Osteoblast (primary cell): ENCODE data around the gene MYBPH. TPM values are rescaled to one million over a fixed set of nuclear protein-coding genes. Genes with fewer than 3 reads are reported as not detected.

ENCODE experiments used
- DNase-seq: peaks from one replicate; pipeline ENCODE4 v3.0.0; 2011; ENCODE audit warnings: low spot score, mixed read lengths; ENCODE audit not compliant: insufficient read length; ENCODE audit errors: missing footprints
- H2AFZ ChIP-seq: 2 replicates; pipeline ENCODE4 v1.6.0; 2011; ENCODE audit warnings: mild to moderate bottlenecking, low read length
- H3K27ac ChIP-seq: 2 replicates; pipeline ENCODE4 v1.5.1; 2011; ENCODE audit warnings: mild to moderate bottlenecking, low read depth, low read length, moderate library complexity
- H3K27me3 ChIP-seq: 2 replicates; pipeline ENCODE4 v1.6.0; 2012; ENCODE audit warnings: mild to moderate bottlenecking, control low read depth, inconsistent platforms, low read length, moderate library complexity; ENCODE audit not compliant: insufficient read depth
- H3K36me3 ChIP-seq: 2 replicates; pipeline ENCODE4 v1.5.1; 2011; ENCODE audit warnings: mild to moderate bottlenecking, low read length, control low read depth, moderate library complexity; ENCODE audit not compliant: insufficient read depth
- H3K4me1 ChIP-seq: 2 replicates; pipeline ENCODE4 v1.5.1; 2011; ENCODE audit warnings: mild to moderate bottlenecking, low read length, control low read depth, moderate library complexity; ENCODE audit not compliant: insufficient read depth
- H3K4me2 ChIP-seq: 2 replicates; pipeline ENCODE4 v1.6.0; 2011; ENCODE audit warnings: mild to moderate bottlenecking, low read length; ENCODE audit not compliant: insufficient read depth
- H3K4me3 ChIP-seq: fragments of 200-600 bp; sonication (generic); 3 replicates; pipeline ENCODE4 v1.5.1; 2012; ENCODE audit warnings: mild to moderate bottlenecking, low read length, inconsistent platforms; ENCODE audit not compliant: insufficient read depth
- H3K79me2 ChIP-seq: 2 replicates; pipeline ENCODE4 v1.6.0; 2012; ENCODE audit warnings: mild to moderate bottlenecking, low read length, control low read depth, inconsistent platforms; ENCODE audit not compliant: insufficient read depth
- H3K9me3 ChIP-seq: 2 replicates; pipeline ENCODE4 v1.5.1; 2011; ENCODE audit warnings: low read depth, low read length, control low read depth
- H4K20me1 ChIP-seq: 2 replicates; pipeline ENCODE4 v1.6.0; 2012; ENCODE audit warnings: mild to moderate bottlenecking, low read length, control low read depth; ENCODE audit not compliant: insufficient read depth
- CTCF ChIP-seq: IDR thresholded peaks from 2 replicates; pipeline ENCODE4 v1.5.1; 2011; ENCODE audit warnings: mild to moderate bottlenecking, low read depth, low read length, moderate library complexity; ENCODE audit errors: extremely low read depth
- total RNA-seq: library from RNA; depleted of rRNA; stranded (reverse); fragments of >200 nt; gene quantifications from 2 replicates; pipeline ENCODE4 v1.2.3, GENCODE V29; 2012

Gene MYBPH
- total RNA-seq, 1 donor, result under 0.01 TPM

GRCh38 chr1:203126866-203127665 is 48.6 kb downstream of the MYBPH start:
- DNase-seq, result peak; percentile 74
- H3K9me3 ChIP-seq, result no peaks in the 10 kb centered on the region
- H4K20me1 ChIP-seq, result no peaks in the 10 kb centered on the region
- no peaks in the 10 kb centered on the region for H3K36me3 ChIP-seq
- H3K79me2 ChIP-seq, result no peaks in the 10 kb centered on the region
- H3K4me1 ChIP-seq, result peaks cover 11% of the 10 kb centered on the region
- no peak overlapping the region for H3K27ac ChIP-seq
- H3K4me3 ChIP-seq, result peak overlapping the region; percentile 69
- no peak overlapping the region for H2AFZ ChIP-seq
- TF ChIP-seq CTCF, result no peak
- H3K4me2 ChIP-seq, result peak overlapping the region; percentile 90
- peaks cover 23% of the 10 kb centered on the region for H3K27me3 ChIP-seq

DNA sequence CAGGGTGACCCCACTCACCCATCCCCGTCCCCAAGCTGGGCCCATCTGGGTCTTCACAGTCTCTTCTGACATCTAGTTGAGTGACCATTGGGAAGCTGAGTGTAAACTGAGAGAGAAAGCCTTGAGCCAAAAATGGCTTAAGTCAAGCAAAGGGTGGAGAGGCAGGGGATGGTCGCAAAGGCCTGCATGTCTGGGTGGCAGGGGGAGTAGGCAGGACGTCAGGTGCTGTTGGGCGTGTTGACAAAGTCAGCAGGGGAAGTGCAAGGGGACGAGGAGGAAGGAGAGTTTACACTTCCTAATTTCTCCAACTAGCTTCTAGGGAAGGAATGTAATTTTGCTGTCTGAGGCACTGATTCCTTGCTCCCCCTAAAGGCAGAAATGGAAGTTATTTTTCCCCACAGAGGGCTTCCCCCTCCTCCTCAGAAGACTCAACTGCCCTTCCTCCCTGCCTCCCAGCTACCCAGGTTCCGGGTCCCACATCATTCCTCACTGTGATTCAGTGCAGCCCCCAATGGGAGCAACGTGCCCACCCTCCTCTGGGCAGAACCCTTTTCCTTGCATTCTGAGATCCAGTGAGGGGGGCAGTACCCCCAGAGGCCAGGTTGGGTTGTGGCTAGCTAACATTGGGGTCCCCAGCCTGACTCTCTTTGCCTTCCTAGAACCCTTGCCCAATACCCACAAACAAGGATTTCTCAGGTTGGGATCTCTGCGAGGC is 49.3 kb downstream of the MYBPH start:
- H2AFZ ChIP-seq, result no peak overlapping the region
- no peaks in the 10 kb centered on the region for H3K9me3 ChIP-seq
- peaks cover 11% of the 10 kb centered on the region for H3K4me1 ChIP-seq
- no peaks in the 10 kb centered on the region for H3K36me3 ChIP-seq
- H3K4me2 ChIP-seq, result no peak overlapping the region
- no peaks in the 10 kb centered on the region for H4K20me1 ChIP-seq
- H3K27ac ChIP-seq, result no peak overlapping the region
- H3K27me3 ChIP-seq, result peaks cover 23% of the 10 kb centered on the region
- DNase-seq, result peak; percentile 90
- H3K79me2 ChIP-seq, result no peaks in the 10 kb centered on the region
- TF ChIP-seq CTCF, result peak; percentile 63
- H3K4me3 ChIP-seq, result no peak overlapping the region

DNA sequence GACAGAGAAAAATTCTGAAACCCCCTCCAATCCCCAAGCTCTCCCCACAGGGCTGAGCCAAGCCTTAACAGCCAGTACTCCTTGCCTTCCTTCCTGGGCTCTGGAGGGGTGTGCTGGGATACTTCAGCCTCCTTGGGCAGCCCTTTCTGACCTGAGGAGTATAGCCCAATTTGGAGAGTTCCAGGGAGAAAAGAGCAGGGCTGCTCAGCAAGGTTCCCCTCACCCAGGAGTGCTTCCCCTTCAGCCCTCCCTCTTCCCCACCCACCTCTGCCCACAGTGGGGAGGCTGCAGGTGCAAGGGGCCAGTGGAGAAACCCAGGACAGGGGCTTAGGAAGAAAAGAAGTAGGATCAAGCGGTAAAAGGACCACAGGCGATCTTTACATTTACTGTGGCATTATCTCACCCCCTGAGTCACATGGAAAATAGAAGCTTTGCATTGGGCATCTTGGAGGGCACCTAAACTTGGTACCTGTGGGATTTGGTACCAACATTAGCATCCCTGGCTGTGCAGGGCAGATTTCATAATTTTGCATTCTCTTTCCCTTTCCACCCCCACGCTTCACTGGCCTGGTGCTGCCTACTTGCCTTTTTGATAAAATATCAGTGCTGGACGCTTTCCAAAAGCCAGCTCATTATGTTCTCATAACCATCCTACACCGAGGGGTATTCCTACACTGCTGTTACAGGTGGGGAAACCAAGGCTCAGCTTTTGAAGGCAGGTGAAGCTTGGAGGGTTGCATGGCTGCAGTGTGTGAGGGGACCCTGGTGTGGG is 50.9 kb downstream of the MYBPH start:
- H2AFZ ChIP-seq, result no peak overlapping the region
- peaks cover 33% of the 10 kb centered on the region for H3K27me3 ChIP-seq
- H3K4me2 ChIP-seq, result no peak overlapping the region
- no peak overlapping the region for H3K27ac ChIP-seq
- no peaks in the 10 kb centered on the region for H3K36me3 ChIP-seq
- H3K4me1 ChIP-seq, result peaks cover 11% of the 10 kb centered on the region
- no peaks in the 10 kb centered on the region for H4K20me1 ChIP-seq
- no peaks in the 10 kb centered on the region for H3K79me2 ChIP-seq
- no peaks in the 10 kb centered on the region for H3K9me3 ChIP-seq
- TF ChIP-seq CTCF, result no peak
- DNase-seq, result peak; percentile 63
- no peak overlapping the region for H3K4me3 ChIP-seq
